ENCODE results near the gene LSM2.

The LSM2 gene

GRCh38 chr6:31775633-31776484 is 30.9 kb downstream of the LSM2 start:
- no peak for DNase-seq

- no peak for DNase-seq
These were observed 31.6 kb downstream of the LSM2 start for GRCh38 chr6:31775184-31775583.

DNA sequence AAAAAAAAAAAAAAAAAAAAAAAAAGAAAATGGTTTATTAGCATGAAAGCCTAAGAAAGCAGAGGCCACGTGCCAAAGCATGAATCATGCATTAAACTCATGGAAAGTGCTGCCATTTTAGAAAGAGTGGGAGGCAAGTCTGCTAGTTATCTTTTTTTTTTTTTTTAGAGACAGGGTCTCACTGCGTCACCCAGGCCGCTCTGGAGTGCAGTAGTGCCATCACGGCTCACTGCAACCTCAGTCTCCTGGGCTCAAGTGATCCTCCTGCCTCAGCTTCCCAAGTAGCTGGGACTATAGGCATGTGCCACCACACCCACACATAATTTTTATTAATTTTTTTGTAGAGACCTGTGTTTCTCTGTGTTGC is 34.8 kb downstream of the LSM2 start:
- peak; percentile 51 for DNase-seq

DNA sequence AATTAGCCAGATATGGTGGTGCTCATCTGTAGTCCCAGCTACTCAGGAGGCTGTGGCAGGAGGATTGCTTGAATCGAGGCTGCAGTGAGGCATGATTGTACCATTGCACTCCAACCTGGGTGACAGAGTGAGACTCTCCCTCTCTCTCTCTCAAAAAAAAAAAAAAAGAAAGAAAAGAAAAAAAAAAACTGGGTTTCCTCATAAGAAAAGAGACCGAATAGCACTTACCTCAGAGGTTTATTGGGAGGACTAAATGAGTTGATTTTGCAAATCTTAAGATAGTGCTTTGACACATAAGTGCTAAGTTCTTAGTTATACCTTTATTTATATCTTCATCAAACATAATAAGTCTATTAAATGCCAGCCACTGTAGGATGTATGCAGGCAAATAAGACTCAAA is 35.9 kb downstream of the LSM2 start:
- DNase-seq = no peak

GRCh38 chr6:31769684-31770371 is 36.9 kb downstream of the LSM2 start:
- peak; percentile 78 for DNase-seq

DNA sequence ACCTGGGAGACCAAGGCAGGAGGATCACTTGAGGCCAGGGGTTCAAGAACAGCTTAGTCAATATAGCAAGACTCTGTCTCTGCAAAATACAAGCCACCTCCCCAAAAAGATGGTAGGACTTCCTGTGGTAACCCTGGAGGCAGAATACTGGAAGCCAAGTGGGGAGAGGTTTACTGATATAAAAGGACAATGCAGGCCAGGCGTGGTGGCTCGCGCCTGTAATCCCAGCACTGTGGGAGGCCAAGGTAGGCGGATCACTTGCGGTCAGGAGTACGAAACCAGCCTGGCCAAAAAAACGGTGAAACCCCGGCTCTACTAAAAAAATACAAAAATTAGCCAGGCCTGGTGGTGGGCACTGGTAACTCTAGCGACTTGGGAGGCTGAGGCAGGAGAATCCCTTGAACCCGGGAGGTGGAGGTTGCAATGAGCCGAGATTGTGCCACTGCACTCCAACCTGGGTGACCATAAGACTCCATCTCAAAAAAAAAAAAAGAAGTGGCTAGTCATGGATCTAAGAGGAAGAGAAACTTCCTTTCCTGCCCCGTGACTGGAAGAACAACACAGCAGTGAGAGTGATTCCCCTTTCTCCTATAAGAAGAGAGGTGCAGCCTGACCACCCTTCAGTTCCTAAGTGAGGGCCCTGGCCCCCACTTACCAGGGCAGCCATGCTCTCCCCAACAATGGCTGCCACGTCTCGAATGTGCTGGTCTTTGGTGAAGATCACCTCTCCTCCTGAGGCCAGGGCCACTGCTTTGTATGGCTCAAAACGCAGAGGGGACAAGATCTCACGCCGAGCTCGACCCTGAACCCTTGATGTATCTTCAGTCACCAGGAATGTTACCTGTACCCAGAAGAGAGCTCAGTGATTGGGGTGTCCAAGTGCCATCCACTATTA is 38.2 kb downstream of the LSM2 start:
- no peak for DNase-seq

DNA sequence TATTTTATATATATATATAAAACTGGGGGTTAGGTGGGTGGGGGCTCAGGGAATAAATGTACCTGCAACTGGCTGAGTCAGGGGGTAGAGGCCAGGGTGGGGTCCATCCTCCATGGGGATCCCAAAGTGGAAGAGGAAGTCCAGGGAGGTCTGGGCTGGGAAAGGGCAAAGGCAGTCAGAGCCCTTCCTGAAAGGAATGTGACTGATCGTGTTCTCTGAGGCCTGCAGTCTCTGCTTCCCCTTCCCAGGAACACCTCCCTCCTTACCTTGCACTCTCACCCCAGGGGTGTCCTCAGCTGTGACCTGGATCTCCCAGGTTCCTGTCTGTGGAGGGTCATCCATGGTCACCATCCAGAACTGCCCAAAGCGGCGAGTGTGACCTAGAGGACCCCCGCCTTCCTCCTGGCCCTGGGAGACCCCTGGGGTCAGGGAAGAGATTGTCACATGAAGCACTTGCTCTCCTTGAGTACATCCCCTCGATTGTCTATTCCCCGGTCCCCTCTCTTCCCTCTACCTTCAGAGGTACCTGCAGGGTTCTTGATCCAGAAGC is 39.6 kb downstream of the LSM2 start:
- DNase-seq = no peak

GRCh38 chr6:31765910-31766794 is 40.6 kb downstream of the LSM2 start:
- DNase-seq = no peak

GRCh38 chr6:31765559-31765909 is 41.2 kb downstream of the LSM2 start:
- DNase-seq = no peak

- no peak for DNase-seq
These were observed 42.6 kb downstream of the LSM2 start for GRCh38 chr6:31764198-31764597.

DNA sequence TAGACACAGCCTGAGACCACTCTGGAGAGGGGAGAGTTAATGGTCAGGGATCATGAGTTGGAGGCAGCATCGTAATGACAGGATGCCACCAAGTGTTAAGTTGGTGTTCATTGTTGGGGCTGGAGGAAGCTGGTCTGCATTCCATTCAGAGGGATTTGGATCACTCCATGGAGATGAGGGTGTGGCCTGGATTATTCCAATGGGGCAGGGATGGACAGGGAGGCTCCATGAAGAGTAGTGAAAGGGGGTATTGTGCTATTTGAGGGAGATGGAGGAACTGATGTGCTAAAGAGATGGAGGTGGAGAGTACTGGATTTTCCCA is 43.2 kb downstream of the LSM2 start:
- no peak for DNase-seq

DNA sequence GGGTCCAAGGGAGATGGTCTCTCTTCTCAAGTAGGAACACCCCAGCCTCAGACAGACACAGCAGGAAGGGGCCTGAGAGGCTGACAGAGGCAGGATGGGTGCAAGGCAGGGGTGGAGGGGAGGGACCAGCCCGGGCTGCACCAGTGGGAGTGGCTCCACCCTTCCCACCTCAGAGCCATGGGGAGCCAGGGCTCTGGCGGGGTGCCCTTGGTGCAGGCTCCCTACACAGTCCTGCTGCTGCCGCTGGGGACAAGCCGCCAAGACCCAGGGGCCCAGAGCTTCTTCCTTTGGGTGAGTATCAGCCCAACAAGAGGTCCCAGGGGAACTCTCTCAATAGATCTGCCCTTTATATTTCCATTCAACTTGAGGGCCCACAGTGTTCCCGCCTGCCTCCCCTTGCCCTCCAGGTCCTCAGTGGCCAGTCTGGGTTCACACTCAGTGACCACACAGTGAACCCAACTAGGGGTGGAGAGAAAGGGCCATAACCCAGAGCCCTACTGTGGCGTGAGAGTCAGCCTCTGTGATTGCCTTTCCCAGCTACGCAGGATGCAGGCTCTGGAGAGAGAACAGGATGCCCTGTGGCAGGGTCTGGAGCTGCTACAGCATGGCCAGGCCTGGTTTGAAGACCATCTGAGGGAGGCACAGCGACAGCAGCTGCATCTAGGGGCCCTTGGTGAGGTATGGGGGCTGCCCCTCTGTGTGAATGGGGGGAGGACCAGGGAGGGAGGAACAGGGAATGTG is 43.7 kb downstream of the LSM2 start:
- no peak for DNase-seq

GRCh38 chr6:31762356-31762755 is 44.4 kb downstream of the LSM2 start, which contains the start of gene SAPCD1:
SAPCD1 (plus strand) TSS chr6:31762656; CDS start chr6:31763055, 399 bp downstream.
- no peak for DNase-seq

DNA sequence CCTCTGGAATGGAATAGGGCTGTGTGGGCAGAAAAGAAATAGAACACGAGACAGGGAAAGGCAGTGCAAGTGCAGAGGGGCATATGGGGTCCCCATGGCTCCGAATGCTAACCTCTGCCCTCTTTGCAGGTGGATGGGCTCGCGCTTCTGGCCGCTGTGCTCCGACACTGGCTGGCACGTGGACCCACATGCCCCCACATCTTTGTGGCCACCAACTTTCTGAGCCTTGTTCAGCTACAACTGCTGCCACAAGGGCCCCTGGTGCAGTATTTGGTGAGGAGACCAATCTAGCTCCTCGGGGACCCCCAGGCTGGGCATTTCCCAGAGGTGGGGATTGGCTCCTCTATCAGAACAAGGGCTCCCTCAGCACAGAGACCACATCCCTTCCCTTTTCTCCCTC is 45.4 kb downstream of the LSM2 start:
- no peak for DNase-seq

- DNase-seq = no peak
These were observed 46.0 kb downstream of the LSM2 start for GRCh38 chr6:31760790-31761189.

GRCh38 chr6:31758281-31758680 is 48.5 kb downstream of the LSM2 start:
- DNase-seq = no peak

DNA sequence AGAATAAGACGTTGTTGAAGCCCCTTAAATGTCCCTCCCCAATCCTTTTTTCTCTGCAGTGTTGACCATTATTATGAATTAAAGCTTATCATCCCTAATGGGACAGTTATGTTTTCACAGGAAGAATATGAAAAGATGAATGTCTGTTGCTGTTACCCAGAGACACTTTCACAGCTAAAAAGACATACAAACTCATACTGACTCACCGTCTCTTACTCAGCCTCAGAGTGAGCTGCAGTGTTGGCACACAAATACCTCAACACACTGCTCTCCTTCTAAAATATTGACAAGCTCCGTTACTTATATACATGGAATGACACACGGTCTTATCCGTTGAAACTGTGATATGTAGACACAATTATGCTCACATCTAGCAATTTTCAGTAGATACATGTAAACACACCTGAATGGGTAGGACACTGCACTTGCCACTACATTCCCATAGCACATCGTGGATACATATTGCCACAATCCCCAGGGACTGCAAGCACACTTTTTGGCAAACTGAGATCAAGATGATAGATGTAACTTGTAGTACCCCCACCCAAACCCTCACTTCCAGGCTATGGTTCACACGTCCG is 53.9 kb downstream of the LSM2 start:
- no peak for DNase-seq

DNA sequence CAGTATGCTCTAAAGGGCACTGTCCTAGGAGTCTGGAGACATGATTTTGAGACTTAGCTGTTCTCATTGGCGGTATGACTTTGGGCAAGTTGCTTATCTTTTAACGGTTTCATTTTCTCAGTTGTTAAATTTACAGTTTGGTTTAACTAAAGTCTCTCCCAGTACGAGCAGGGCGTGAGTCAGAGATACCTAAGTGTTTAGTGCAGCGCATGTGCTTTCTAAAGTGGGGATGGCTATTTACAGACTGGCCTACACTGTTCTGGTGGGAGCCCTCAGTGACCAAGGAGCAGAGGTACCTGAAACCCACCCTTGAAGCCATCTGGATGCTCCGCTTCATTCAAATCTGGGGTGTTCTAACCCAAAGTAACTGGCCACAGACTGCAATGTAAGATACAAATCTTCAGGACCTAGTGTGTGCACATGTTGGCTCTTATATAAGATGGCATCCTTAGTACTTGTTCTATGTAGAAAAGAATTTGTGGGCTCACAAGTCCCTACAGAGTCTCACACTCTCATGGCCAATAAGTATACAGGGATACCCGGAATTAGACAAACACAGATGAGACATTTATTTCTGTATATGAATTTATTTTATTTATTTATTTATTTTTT is 56.2 kb downstream of the LSM2 start:
- DNase-seq = no peak

DNA sequence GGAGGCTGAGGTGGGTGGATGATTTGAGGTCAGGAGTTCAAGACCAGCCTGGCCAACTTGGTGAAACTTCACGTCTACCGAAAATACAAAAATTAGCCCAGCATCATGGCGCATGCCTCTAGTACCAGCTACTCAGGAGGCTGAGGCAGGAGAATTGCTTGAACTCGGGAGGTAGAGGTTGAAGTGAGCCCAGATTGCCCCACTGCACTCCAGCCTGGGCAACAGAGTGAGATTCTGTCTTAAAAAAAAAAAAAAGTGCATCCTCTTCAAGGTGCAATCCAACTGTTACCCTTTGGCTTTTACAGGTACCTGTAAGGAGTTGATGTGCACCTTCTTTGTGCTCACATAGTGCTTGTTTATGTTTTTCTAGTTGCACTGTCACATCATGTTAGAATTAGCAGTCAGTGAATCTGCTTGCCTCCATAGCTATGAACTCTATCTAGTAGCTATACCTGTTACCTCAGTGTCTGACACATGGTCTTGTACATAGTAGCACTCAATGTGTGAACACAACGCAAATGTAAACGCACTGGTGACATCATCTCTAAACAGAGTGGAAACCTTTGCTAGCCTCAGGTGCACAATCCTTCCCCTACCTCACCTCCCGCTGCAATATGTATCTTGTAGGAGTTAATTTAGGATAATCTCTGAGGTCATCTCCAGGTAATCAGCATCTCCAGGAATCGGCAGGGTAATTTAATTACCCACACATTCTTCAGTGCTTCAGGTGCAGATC is 57.3 kb downstream of the LSM2 start:
- no peak for DNase-seq

Data from activated naive CD4-positive, alpha-beta T cell treated with anti-CD3 and anti-CD28 coated beads, Interleukin-2, amount 50 U/mL, for 16 hours (primary cell).